SKM-1 treated with dmso at 0.1 percent for 144 hours (cell line): ENCODE results near the gene DSG2.
"Not testable (repeated sequence)": the region's sequence is repeated elsewhere in the genome, so short reads cannot be mapped to it uniquely, and the experiment has no call there.

Experiments
- DNase-seq: peaks from one replicate; lab custom pipeline; 2025; ENCODE audit not compliant: unreplicated experiment; lab: John Stamatoyannopoulos, UW

Gene DSG2

DNA sequence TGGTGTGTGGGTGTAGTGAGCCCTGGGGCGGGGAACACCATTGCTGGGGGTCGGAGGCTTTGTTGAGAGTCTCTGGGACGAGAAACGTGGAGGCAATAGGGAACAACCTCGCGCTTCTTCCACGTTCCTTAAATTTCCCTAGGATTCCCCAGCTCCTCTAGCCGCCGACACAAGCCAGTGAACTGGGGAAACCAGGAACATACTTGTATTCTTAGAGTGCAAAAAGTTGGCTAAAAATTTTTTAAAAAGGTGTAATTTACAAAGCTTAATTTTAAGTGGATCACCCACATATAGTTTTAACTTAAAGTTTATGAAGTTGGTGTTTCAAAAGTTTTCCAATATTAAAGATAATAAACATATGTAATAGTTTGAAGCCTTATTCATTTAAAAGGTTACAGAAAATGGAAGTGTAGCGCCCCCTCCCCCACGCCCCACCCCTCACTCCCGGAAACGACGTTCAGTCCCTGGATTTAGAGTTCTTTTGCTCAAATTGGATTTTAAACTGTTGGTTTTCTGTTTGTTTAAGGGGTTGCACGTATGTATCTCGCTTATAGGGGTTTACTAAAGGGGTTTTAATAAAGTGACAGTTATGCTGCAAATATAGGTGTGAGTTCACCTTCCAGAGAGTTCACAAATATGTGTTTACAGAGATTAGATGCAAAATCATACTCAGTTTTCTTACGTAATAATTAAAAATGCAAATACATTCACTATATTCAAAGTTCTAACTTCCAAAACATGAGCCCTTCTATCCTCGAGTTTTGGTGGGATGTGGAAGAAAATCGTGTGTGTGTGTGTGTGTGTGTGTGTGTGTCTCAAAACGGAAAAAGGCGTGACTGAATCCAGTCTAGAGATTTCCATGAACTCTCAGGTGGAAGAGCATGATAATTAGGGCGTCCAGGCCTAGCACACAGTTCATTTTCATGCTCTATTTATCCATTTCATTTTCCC lies 872 bp downstream of the DSG2 start:
- DNase-seq: no peak

DNA sequence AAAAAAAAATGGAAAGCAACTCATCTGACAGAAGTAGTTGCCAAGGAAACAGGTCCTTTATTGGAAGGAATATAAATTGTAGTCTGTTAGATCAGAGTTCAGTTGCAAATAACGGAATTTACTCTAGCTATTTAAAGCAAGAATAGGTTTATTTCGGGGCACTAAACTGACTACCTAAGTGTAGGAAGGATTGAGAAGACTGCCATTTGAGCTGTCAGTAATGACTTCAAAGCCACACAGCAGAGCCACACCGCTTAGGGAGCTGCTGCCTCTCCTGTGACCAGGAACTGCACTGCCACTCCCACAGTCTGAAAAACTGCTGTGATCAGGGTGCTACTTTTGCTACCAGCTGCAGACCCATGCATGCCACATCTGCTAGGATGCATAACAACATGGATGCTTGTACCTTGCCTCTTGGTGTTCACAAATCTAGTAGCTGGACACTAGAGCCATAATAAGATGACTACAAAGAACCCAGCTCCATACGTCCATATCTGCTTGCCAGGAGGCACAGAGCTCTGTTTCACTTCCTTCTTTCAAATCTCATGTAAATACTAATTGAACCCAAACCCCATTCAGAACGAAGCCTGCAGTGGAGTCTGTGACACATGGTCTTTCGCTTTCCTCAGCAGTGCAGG lies 2.2 kb downstream of the DSG2 start:
- DNase-seq: peak; percentile 62

DNA sequence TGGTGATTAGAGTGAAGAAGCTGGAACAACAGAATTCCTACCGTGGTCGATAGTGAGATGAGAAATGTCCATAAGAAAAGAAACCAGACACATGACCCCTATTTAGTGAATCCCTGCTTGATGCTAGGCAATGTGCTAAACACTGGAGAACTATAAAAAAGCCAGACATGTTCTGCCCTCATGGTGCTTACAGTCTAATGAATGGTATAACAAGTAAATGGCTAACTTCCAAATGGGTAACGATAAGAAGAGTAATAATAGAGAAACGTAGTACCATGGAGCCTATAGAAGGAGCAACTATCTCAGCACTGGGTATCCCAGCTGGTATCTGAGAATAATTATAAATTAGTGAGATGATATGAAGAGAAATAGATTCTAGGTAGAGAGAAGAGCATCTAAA lies 5.0 kb downstream of the DSG2 start:
- no peak for DNase-seq

DNA sequence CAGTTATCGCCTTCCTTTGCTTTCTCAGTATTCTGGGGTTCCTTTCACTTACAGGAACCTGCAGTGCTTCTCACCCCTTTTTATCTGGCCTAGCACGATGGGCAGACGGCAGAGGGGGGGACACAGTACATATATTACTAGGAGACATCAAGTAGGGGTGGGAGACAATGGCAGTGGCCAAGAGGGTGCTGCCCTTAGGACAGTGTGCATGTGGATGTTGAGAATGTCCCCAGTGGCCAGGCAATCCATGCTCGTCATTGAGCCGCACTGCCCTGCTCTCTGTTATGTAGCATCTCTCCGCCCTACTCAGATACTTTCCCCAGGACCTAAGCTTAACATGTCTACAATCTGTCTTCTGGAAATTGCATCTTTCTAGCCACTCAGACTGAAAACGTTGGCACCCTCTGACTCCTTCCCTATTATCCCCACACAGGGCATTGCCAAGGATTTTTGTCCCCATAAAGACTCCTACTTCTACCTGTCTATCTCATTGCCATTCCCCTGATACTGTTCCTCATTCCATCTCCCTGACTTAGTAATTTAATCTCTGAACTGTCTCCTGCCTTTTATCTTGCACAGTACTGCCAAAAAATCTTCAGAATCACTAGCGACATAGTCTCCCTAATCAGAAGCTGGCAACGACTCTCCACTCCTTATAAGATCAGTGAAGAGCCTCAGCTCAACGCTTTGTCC lies 6.6 kb downstream of the DSG2 start:
- no peak for DNase-seq

DNA sequence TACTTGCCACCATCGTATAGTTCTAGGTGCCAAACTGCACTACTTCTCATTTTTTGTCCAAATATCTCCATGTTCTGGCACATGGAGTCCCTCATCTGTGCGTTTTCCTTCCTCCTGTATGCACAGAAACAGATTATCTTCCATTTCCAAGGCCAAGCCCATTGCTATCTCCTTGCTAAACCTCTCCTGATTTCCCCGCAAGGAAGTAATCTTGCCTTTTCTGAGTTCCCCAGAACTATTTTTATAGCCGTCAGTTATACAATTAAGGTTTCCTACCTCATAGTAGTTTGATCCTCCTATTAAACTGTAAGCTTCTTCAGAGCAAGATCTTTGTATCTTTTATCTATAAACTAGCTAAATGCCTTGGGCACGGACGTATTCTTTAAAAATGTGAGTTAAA lies 7.2 kb downstream of the DSG2 start:
- no peak for DNase-seq

DNA sequence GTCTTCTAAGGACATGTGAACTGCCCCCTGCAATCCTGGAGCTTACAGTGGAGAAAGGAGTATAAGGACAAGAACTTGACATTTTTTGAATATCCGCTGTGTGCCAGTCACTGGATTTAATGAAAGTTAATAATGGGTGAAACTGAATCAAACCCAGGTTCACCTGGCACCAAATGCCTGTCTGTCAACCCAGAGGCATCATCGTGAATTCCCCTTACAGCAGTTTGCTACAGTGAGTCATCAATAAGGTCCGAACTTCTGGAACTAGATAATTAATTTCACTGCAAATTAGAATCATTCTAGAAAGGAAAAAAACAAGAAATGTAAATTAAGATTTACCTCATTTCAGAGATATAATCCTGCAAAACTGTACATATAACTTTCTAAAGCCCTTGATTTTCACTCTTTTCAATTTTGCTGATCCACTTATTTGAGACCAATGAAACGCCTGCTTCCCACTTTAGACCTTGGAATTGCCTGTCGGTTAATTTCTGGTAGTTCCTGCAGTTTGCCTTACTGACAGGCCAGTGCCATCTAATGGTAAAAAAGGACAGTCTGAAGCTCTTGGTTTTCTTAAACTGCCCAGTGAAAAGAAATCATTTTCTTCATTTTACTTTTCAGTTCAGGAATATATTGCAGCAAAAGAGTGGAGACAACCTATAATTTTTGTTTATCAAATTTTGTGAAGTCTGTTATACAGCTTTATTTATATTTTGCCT lies 8.2 kb downstream of the DSG2 start:
- no peak for DNase-seq

DNA sequence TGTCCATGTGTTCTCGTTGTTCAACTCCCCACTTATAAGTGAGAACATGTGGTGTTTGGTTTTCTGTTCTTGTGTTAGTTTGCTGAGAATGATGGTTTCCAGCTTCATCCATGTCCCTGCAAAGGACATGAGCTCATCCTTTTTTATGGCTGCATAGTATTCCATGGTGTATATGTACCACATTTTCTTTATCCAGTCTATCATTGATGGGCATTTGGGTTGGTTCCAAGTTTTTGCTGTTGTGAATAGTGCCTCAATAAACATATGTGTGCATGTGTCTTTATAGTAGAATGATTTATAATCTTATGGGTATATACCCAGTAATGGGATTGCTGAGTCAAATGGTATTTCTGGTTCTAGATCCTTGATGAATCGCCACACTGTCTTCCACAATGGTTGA lies 9.1 kb downstream of the DSG2 start:
- DNase-seq: not testable (repeated sequence)

DNA sequence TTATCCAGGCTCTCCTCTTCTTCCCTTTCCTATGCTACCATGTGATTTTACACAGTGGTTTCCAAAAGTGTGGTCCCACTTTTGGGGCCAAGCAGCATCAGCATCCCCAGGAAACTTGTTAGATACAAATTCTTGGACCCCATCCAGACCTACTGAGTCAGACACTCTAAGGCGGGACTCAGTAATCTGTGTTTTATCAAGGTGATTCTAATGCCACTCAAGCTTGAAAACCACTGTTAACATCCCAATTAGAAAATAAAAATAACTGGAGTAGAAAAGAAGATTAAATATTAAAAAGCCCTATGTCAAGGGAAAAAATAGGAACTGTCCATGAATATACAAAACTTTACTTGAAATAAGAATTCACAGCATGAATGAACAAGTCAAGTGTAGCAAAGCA lies 10.8 kb downstream of the DSG2 start:
- DNase-seq: no peak

DNA sequence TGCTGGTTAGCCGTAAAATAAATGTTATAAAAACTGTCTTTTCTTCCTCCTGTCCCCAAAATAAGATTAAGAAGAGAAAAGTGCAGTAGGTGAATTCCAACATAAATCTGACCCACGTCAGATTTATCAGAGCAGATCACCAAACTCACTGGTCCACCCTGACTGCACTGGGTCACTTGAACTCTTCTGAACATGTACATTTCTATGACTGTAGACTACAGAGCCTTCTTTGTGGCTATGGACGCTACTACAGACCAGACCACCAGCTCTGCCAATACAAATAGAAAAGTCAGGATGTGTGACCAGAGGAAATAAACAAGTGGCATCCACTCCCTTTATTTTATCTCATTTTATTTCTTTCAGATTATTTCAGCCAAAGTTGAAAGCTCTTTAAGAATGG lies 11.6 kb downstream of the DSG2 start:
- DNase-seq: no peak

DNA sequence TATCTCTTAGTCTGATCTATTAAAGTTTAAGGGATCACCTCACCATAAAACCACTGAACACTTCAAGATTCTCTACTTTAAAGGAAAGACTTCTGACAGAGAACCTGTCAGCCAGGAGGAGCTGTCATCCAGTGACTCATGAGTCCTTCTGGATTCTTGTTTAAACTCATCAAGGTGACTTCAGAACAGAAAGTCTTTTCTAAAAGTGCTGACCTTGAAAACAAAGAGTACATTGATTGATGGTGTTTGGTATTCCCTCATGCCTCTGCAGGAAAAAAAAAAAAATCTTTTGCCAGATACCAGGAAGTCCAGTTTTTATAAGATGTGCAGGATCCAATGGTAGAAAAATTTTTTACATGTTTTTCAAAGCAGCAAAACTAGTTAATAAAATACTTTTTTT lies 12.3 kb downstream of the DSG2 start:
- no peak for DNase-seq

DNA sequence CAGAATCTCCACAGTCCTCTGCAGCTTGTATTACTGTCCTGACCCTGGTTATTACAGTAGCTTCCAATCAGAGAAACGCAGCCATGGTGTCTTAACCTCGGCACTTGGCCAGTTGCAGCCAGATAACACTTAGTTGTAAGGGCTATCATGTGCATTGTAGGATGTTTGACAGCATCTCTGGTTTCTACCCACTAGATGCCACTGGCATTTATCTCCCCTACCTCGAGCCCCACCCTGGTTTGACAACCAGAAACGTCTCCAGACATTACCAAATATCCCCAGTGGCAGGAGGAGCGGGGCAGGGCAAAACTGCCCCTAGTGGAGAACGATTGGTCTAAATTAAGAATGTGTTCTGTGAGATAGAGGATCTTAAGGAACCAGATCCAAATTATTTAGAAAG lies 13.1 kb downstream of the DSG2 start:
- no peak for DNase-seq

DNA sequence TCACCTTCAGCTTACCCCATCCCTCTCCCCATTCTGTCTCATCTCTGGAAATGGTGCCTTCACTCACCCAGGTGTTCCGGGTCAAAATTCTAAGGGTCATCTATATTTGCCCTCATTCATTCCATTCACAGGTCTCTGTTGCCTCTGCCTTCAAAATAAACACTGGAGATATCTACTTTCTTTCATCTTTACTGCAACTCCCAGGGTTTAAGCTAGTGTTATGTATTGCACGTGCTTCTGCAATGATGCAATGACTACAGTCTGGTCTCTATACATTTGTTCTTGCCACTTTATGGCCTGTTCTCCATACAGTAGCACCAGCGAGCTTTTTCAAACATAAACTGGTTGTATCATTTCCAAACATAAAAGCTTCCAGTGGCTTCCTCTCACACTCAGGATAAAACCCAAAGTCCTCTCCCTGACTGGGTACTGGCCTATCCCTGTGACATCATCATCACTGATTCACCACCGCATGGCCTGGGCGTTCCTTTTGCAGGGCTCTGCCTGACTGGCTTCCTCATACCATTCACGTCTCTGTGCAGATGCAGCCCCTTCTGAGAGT lies 14.3 kb downstream of the DSG2 start:
- DNase-seq: no peak

DNA sequence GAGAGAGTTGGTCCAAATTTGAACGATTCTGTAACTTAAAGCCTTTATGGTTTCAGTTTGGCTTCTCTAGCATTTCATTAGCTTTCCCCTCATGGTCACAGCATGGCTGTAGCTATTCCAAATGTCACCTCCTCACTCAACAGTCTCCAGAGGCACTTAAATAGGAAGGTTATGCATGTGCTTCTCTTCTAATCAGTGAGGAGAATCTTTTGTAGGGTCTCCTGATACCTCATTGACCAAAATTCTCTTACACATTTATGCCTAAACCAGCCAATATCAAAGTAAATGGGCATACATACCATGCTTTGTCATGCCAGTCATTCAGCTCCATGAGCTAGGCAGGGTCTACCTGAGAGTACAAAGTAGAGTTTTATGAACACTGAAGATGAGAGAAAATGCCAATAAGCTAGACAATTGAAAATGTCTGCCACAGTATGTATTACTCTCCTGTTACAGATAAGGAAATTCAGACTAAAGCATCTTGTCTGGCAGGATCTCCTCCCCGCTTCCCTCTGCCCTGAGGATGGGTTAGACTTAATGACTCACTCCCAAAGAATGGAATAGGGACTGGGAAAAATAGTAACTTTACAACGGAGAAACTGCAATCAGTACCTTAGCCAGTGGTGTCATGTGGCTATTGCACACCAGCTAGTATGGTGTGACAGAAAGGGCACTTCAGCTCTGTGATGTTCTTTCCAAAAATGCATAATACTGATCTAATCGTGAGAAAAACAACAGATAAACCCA lies 15.4 kb downstream of the DSG2 start:
- no peak for DNase-seq

DNA sequence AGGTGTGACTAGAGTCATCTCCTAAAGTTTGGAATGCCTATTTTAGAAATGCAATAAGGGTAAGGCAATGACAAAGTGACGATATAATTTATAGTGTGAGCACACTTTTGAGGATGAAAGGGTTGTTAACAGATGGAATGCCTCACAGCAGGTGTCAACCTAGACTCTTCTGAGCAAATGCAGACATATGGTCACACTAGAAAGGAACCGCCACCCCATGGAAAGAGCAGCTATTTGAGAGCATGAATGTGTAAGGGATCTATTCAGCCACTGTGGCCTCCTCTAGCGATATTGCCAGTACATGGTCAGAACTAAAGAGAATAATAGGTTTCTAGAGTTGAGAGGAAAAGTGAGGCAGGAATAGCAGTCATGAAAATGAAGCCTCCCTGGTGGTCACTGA lies 18.5 kb downstream of the DSG2 start:
- DNase-seq: no peak

DNA sequence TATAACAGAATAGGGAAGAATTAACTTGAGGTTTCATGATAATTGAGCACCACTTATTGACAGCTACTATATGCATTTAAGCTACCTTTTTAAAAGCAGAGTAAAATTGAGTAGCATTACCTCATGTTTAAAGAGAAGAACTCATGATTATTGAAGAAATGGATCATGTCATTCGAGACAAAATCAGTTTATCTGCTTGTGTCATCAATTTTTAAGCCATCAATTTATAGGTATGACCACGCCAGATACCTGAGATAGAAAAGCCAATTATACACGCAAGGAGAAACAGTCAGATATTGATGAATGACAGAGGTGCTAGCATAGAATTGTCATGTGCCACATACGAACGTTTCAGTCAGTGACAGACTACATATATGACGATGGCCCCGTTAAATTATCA lies 28.4 kb downstream of the DSG2 start:
- no peak for DNase-seq

DNA sequence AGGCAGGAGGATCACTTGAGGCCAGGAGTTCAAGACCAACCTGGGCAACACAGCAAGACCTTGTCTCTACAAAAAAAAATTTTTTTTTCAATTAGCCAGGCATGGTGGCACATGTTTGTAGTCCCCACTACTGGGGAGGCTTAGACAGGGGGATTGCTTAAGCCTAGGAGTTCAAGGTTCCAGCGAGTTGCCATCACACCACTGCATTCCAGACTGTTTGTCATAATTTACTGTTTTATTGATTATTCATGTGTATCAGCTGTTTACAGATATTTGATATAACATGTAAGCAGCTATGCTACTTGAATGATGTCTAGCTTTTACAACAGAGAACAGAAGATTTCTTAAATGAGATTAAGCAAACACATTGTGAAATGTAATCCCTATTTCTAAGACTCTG lies 35.3 kb downstream of the DSG2 start:
- no peak for DNase-seq

DNA sequence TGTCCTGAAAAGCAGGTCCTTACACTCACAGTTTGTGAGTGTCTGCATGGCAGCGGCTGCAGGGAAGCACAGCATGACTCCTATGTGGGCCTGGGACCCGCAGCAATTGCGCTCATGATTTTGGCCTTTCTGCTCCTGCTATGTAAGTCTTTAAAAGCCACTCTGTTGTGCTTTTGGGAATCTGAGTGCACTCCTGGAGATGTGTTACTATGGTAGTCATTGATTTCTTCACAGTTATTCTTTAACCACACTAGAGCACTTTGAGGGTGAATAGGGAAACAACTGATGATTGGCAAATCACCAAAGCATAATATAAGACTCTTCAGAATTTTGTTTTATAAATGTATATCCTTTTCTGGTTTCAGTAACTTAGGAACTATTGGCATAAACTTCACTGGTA lies 40.9 kb downstream of the DSG2 start:
- DNase-seq: no peak

DNA sequence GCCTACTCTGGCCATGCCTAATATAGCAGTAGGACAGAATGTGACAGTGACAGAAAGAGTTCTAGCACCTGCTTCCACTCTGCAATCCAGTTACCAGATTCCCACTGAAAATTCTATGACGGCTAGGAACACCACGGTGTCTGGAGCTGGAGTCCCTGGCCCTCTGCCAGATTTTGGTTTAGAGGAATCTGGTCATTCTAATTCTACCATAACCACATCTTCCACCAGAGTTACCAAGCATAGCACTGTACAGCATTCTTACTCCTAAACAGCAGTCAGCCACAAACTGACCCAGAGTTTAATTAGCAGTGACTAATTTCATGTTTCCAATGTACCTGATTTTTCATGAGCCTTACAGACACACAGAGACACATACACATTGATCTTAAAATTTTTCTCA lies 48.5 kb downstream of the DSG2 start:
- DNase-seq: no peak

DNA sequence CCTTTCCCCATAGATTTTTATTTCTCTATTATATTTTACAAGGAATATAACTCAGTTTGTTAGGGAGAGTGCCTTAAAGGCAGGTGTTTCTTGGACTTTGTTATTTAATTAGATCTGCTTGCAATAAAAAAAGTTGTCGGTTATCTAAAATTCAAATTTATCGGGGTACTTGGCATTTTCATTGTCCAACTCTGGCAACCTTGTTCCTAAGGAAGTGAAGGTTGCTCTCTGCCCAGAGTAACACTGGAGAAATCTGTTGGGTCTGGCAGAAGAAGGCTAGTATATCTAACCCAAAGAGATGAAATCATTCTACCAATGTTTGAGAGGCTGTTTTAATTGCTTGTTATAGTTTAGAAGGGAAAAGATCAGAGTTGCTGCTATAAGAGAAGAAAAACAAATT lies 50.9 kb downstream of the DSG2 start:
- DNase-seq: no peak

DNA sequence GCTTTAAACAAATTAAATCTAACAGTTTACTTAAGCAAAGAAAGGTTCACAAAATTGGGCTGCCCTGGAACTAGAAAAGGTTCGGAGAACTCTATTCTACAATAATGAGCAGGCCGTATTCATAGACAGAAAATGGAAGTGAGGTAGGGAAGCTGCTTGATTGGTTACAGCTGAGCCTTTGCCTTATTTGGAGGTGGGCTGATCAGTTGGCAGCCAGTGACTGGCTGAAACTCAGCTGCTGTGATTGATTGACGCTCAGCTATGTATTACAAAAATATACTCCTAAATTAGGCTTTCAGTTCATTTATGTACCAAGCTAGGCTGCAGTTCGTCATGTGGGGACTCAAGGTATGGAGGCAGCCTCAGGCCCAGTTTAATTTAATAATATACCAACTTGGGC lies 51.4 kb downstream of the DSG2 start:
- no peak for DNase-seq
